SIG-M5 treated with dmso at 0.1 percent for 504 hours (cell line): ENCODE results near the gene ZNF785.
A peak's percentile ranks its signal among the peaks of the same experiment; 100 is the strongest.
"Not testable (repeated sequence)": the region's sequence is repeated elsewhere in the genome, so short reads cannot be mapped to it uniquely, and the experiment has no call there.

Experiments
- DNase-seq: peaks from one replicate; lab custom pipeline; 2025; ENCODE audit not compliant: unreplicated experiment; lab: John Stamatoyannopoulos, UW

The ZNF785 gene

DNA sequence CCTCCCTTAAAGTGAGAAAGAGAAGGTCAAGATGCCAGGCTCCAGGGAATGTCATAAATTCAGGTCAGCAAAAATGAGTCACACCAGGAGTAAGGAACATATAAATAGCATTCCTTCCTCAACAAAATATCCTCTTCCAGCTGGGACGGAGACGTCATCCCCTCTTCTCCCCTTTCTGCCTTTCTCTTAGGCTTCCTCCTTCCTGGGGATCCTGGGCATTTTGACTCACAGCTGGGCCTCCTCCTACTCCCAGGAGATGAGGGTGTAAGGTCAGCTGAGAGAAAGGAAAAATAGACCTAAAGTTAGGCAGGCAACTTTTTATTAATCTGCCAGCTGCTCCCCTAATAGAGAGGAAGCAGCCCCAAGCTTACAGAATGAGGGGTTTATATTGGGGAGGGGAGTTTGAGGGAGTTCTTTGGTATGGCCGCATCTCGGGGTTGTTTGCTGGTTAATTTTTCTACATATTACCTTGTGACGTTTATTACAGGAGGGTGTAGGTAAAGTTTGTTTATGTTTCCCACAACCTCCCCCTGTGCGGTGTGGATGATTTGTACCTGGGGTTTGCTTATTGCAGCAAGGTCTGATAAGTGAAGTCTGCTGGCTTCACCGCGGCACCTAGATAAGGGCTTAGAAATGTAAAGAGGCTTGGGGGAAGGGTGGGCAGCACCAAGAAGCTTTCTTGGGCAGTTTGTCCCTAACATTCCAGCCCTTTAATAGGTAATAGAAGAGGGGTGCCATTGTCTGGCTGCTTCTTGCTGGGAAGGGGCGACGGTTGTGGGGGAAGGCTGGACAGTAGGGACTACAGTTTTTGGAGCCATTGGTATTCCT, 43.8 kb downstream of the ZNF785 start:
- no peak for DNase-seq

DNA sequence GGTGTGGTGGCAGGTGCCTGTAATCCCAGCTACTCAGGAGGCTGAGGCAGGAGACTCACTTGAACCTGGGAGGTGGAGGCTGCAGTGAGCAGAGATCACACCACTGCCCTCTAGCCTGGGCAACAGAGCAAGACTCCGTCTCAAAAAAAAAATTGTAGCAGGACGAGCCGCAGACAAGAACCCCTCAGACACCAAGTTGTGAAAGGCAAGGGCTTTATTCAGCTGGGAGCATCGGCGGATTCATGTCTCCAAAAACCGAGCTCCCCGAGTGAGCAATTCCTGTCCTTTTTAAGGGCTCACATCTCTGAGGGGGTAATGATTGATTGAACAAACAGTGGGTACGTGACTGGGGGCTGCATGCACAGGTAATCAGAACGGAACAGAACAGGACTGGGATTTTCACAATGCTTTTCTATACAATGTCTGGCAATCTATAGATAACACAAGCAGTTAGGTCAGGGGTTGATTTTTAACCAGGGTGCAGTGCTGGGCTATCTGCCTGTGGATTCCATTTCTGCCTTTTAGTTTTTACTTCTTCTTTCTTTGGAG, 44.5 kb downstream of the ZNF785 start:
- DNase-seq, result not testable (repeated sequence)

DNA sequence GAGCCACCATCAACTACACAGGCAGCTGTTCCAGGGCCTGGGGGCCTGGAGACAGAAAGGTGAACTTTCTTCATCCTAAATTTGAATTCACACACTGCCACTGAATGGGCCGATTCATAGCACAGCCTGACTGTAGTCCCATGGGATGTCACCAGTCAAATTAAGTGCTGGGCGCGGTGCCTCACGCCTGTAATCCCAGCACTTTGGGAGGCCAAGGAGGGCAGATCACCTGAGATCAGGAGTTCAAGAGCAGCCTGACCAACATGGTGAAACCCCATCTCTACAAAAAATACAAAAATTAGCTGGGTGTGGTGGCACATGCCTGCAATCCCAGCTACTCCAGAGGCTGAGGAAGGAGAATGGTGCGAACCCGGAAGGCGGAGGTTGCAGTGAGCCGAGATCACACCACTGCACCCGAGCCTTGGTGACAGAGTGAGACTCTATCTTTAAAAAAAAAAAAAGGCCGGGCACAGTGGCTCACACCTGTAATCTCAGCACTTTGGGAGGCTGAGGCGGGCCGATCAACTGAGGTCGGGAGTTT, 45.4 kb downstream of the ZNF785 start:
- not testable (repeated sequence) for DNase-seq

DNA sequence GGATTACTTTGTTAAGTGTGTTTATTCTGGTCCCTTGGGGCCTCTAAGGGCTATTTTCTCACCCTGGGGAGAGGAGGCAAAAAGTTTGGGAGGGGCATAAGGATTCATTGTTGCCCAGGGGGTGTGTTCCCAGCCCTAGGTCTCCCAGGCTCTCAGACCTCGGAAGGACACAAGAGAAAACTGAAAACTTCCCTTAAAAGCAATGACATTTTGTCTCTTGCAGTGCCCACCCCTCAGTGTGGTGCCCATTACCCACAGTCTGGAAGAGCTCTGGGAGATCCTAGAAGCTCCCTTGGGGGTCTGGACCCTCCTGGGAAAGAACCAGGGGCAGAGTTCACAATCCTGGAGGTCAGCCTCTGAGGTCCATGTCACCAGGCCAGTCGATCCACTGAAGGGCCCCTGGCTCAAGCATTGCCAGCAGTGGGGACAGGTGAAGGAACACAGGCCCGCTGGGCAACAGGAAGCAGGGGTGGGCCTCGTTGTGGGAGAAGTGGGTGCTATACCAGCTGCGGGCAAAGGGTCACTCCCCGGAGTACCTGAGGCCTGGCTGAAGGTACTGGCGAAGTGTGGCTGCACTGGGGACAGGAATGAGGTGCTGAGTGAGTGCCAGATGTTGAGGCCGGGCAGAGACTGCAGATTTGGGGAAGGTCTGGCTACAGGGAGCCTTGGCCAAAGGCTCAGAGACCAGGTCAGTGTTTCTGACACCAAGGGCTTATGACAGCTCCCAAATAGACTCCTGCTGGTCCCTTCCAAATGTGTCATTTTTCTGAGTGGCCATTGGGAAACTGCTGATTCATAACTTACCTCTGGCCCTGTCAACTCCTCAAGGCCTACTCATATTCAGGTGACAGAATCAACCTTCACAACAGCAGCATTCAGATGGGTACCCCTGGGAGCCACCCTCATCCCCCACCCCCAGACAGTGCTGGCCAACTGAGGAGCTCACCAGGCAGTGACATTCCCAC, 46.2 kb downstream of the ZNF785 start:
- DNase-seq, result no peak

DNA sequence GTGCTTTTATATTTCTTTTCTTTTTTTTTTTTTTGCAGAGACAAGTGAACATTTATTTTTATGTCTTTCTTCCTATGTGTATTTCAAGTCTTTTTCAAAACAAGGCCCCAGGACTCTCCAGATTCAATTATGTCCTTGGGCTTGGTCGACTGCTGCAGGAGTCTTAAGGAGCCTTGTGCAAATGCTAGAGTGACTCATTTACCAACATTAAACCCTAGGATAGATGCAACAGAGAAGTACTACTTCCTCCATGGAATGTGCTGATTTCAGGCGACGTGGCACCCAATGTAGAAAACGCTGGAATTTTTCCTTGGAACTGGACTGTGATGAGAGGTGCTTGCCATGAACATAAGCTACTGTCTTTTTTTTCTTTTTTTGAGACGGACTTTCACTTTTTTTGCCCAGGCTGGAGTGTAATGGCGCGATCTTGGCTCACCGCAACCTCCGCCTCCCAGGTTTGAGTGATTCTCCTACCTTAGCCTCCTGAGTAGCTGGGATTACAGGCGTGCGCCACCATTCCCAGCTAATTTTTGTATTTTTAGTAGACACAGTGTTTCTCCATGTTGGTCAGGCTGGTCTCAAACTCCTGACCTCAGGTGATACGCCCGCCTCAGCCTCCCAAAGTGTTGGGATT, 49.0 kb downstream of the ZNF785 start:
- peak; percentile 48 for DNase-seq

DNA sequence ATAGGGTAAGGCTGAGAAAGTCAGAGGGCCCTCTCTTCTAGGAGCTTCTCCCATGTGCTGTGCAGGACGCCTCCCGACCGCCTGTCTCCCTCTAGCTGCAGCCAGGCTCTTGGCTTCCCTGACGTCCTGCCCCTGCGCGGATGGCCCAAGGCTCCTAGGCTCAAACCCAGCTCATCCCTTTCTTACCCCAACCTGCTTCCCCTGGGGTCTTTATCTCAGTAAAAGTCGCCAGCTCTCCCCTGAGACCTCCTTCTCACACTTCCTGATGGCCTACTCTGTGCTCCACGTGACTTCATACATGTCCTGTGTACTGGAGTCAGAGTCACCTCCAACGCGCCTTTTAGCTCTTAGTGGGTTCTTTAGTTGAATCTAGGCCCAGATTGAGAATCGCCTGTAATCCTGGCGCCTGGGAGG, 49.7 kb downstream of the ZNF785 start:
- peak; percentile 76 for DNase-seq

DNA sequence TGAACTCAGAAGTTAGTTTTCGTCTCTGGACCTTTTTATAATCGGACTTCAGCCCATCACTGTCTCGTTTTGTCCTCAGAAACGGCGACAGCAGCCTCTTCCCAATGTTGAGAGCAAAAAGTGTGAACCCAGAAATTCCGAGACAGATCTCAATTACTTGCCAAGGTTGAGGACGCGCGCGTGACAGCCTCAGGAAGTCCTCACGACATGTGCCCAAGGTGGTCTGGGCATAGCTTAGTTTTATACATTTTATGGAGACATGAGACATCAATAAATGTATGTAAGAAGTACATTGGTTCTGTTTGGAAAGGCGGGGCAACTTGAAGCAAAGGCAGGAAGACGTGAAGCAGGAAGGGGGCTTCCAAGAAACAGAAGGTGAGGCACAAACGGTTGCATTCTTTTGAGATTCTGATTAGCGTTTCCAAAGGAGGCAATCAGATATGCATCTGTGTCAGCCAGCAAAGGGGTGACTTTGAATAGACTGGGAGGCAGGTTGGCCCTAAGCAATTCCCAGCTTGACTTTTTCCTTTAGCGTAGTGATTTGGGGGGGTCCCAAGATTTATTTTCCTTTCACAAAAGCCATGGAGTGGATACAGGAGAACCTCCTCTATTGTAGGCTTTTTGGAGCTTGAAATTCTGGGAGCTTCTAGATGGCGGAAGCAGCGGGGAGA, 50.3 kb downstream of the ZNF785 start:
- no peak for DNase-seq

DNA sequence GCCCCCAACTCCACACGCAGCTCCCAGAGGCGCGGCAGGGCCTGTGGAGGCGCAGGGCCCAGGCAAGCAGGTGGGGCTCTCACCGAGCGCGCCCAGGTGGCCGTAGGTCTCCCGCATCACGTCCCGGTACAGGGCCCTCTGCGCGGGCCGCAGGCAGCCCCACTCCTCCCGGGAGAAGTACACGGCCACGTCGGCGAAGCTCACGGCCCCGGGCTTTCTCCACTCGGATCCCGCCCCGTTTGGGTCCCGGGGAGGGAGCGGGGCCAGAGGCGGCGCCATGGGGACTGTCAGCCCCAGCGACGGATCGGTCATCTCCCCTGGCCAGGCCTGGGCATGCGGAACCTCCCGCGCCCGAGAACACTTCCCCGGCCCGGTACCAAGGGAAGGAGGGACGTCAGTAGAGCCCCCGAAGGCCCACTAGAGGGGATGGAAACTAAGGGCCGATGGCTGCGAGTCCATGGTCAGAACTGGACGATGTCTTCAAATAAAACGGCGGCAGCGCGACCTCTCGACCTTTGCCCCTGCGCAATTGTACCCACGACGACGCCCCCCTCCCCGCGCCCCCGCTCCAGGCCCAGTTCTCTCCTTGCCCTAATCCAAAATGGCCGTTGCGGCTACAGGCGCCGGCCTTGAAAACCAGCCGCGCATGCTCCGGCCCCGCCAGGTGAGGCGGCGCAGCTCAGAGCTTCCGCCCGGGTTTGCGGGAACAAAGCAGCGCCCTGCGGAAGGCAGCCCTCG, 51.0 kb downstream of the ZNF785 start, which contains the start of gene ZNF747:
Gene ZNF747 (minus strand): TSS at position 491 of the 738 bp plus-strand sequence. CDS start 179 bp downstream, at position 312.
- DNase-seq, result peak; percentile 74

DNA sequence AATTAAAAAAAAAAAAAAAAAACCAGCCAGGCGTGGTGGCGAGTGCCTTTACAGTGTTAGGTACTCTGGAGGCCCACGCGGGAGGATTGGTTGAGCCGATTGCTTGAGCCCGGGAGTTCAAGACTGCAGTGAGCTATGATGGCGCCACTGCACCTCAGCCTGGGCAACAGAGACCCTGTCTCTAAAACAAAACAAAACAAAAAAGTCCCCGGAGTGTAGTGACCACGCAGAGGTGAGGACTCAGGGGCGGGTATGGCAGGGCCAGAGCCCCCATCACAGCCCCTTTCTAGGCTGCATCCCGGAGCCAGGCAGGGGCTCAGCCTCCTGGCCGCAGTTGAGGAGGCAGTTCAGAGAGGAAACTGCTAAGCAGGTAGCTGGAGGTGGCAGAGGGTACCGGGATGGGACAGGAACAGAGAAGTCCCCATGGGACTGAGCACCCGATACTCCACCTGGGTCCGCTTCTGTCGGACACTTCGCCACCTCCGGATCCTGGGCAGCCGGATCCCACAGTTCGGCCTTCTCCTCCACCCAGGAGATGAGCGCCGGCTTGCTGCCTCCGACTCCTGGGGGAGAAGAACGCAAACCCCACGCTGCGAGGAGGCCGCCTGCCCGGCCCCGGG, 51.6 kb downstream of the ZNF785 start:
- no peak for DNase-seq

DNA sequence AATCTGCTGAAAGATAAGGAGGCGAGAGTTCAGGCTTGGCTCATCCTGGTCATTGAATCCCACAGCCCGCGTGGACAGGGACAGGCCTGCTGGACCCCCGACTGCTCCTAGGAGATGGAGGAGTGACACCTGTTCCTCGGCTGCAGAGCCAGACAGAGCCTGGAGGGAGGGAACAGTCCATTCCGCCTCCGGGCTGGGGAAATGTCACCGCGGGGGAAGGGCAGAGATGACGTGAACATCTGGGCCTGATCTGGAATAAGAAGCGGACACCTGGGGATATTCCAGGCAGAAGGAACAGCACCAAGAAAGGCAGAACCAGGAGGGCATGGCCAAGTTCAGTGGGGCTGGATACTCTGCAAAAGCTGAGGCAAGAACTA, 52.4 kb downstream of the ZNF785 start:
- no peak for DNase-seq

DNA sequence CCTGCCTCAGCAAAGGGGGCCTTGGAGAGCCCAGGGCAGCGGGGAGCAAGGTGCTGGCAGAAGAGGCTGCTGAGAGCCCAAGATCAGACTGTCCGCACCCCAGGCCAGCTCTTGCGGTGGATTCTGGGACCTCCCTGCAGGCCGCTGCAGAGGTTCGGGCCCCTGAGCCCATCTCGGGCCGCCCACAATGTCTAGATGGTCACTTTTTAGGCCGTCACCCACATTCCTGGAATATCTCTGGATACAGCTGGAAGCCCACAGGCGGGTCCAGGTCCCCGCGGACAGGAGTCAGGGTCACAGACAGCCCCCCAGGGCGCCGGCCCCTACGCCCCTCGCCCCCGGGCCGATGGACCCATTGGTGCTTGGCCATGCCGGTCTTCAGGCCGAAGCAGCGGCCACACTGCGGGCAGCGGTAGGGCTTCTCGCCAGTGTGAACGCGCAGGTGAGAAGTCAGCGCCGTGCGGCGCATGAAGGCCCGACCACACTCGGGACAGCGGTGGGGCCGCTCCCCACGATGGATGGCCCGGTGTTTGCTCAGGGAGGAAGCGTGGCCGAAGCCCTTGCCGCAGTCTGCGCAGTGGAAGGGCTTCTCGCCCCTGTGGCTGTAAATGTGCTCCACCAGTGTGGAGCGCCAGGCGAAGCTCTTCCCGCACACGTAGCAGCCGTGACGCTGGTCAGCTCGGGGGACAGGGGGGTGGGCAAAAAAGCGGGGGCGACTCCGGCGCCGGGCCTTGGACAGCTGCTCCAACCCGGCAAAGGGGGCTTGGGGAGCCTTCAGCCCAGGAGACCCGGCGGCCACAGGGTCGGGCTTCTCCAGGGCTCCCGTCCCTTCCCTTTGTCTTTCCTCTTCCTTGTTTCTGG, 53.0 kb downstream of the ZNF785 start:
- DNase-seq, result no peak
